Vagina (tissue), 2 donors: ENCODE measurements around the gene CFAP251.

ENCODE experiments used
- POLR2A ChIP-seq, 2 donors: fragments of 450-650 bp; IDR thresholded peaks; one replicate each; pipeline ENCODE4 v1.6.1; 2017; ENCODE audit warnings: antibody characterized with exemption in 2 of 2, mild to moderate bottlenecking in 2 of 2, moderate library complexity in 2 of 2
- TF ChIP-seq, protein P1 (sequence below), 3 experiments: fragments of 450-650 bp in 2 of 3; fragments of 200-600 bp in 1 of 3; sonication (generic) in 1 of 3; IDR thresholded peaks; one replicate each; pipeline ENCODE4 v1.5.1; 2017 to 2019; ENCODE audit warnings: antibody characterized with exemption in 3 of 3, mild to moderate bottlenecking in 2 of 3, moderate library complexity in 2 of 3

DNA sequence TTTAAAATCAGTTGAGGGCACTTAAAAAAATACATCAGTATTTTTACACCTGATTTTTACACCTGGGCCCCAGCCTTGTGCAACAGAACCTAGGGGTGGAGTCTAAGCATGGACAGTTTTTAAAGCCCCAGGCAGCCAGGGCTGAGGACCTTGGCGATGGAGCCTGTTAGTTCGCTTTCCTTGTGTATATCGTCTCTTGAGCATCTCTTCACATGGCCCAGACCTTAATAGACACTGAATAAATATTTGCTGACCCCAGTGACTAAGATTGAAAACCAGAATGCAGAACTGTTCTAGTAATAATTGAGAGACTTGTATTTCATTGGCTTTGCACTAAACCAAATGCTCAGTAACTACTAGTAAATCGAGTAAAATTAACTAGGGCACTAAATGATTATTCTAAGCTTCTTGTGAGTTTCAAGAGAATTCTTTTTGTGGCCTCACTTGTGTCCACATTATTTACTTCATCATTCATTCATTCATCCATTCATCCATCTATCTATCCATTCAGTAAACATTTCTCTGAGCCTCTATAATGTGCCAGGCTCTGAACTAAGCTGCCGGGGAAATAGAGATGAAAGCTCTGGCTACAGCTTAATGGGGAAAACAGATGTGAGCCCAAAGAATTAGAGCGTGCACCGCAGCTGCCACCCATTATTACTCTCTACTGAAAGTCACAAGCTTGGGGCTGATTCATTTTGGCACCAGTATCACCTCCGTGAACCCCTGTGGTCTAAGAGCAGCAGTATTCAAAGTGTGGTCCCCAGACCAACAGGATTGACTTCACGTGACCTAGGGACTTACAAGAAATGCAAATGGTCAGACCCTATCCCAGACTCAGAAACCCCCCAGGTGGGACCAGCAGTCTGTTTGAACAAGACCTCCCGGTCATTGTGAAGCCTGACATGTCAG is 72.6 kb downstream of the CFAP251 start:
- TF ChIP-seq, protein P1, sequence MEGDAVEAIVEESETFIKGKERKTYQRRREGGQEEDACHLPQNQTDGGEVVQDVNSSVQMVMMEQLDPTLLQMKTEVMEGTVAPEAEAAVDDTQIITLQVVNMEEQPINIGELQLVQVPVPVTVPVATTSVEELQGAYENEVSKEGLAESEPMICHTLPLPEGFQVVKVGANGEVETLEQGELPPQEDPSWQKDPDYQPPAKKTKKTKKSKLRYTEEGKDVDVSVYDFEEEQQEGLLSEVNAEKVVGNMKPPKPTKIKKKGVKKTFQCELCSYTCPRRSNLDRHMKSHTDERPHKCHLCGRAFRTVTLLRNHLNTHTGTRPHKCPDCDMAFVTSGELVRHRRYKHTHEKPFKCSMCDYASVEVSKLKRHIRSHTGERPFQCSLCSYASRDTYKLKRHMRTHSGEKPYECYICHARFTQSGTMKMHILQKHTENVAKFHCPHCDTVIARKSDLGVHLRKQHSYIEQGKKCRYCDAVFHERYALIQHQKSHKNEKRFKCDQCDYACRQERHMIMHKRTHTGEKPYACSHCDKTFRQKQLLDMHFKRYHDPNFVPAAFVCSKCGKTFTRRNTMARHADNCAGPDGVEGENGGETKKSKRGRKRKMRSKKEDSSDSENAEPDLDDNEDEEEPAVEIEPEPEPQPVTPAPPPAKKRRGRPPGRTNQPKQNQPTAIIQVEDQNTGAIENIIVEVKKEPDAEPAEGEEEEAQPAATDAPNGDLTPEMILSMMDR (IDR thresholded peaks at IDR 0.05) = no peak
- TF ChIP-seq POLR2A (IDR thresholded peaks at IDR 0.05) = no peak
